Heart left ventricle (tissue), 16 donors: ENCODE measurements around the gene PLA2G7. TPM values are rescaled to one million over a fixed set of nuclear protein-coding genes. Genes with fewer than 3 reads are reported as not detected.
A peak's percentile ranks its signal among the peaks of the same experiment; 100 is the strongest.

Source experiments
- ATAC-seq, 4 donors: fragments of 200-7000 bp; cut with Tn5 transposase; one replicate each; pipeline ENCODE4 v1.9.1; 2020 to 2022; ENCODE audit warnings: moderate library complexity in 4 of 4, mild to moderate bottlenecking in 3 of 4, moderate number of reproducible peaks in 1 of 4
- DNase-seq, 5 donors: peaks; one replicate each; pipeline ENCODE4 v3.0.0-alpha.2; 2020
- H3K27ac ChIP-seq, 12 donors: fragments of 200-600 bp; sonication (generic) in 4 of 12; one replicate each; pipeline versions ENCODE4 v1.5.0 to v1.8.0; 2016 to 2022; ENCODE audit warnings: mild to moderate bottlenecking in 2 of 12
- H3K27me3 ChIP-seq, 9 donors: fragments of 200-600 bp; sonication (generic) in 2 of 9; one replicate each; pipeline versions ENCODE4 v1.5.1 to v1.8.0; 2016 to 2022; ENCODE audit warnings: mild to moderate bottlenecking in 3 of 9
- H3K36me3 ChIP-seq, 9 donors: fragments of 200-600 bp; sonication (generic) in 2 of 9; one replicate each; pipeline versions ENCODE4 v1.5.0 to v1.8.0; 2018 to 2022; ENCODE audit warnings: mild to moderate bottlenecking in 2 of 9
- H3K4me1 ChIP-seq, 12 donors: fragments of 200-600 bp; sonication (generic) in 4 of 12; one replicate each; pipeline versions ENCODE4 v1.5.0 to v1.8.0; 2016 to 2022; ENCODE audit warnings: mild to moderate bottlenecking in 3 of 12
- H3K4me3 ChIP-seq, 12 donors: fragments of 200-600 bp; sonication (generic) in 4 of 12; one replicate each; pipeline versions ENCODE4 v1.5.0 to v1.8.0; 2017 to 2022; ENCODE audit warnings: mild to moderate bottlenecking in 9 of 12, moderate library complexity in 4 of 12
- H3K9me3 ChIP-seq, 12 donors: fragments of 200-600 bp; sonication (generic) in 4 of 12; one replicate each; pipeline versions ENCODE4 v1.5.0 to v1.8.0; 2016 to 2022; ENCODE audit warnings: mild to moderate bottlenecking in 1 of 12
- CTCF ChIP-seq, 12 donors: fragments of 200-600 bp; sonication (generic) in 4 of 12; IDR thresholded peaks; one replicate each; pipeline versions ENCODE4 v1.5.0 to v1.8.0; 2018 to 2022; ENCODE audit warnings: antibody characterized with exemption in 12 of 12, mild to moderate bottlenecking in 5 of 12
- POLR2A ChIP-seq, 2 donors: fragments of 450-650 bp; IDR thresholded peaks; one replicate each; pipeline ENCODE4 v1.6.1; 2017; ENCODE audit warnings: antibody characterized with exemption in 2 of 2, mild to moderate bottlenecking in 2 of 2, moderate library complexity in 2 of 2
- WGBS, 4 donors: extraction: QIAGEN DNeasy Blood & Tissue Kit in 2 of 4; methylation state at CpG; one replicate each; pipeline versions ENCODE4 v1.1.5 to v1.1.7; 2013 to 2018; 5-methylcytosine and 5-hydroxymethylcytosine counted together
- intact Hi-C, 10 donors: fragments of 100-400 bp; cut with DNase I; formaldehyde crosslinking; loops; one replicate each; pipeline versions ENCODE4 v1.11.1 to v1.14.2; 2022
- polyA plus RNA-seq, 2 donors: library from polyadenylated mRNA; stranded (reverse); fragments of 200-250 nt; gene quantifications; one replicate each; pipeline ENCODE4 v1.2.3, GENCODE V29; 2013
- total RNA-seq, 9 donors: library from RNA; depleted of rRNA in 2 of 9; stranded (reverse); fragments of >200 nt in 2 of 9; fragmentation: NEBNext Ultra II Directional in 3 of 9; extraction: Animal tissue kit (Norgen Biotek cat#: 25700) in 3 of 9; gene quantifications; one replicate each; pipeline versions ENCODE4 v1.1.0 to v1.2.4, GENCODE V29; 2016 to 2023
- donor health status: ischemic (EF 13 %, LVEDD 7.1; RV severe dilation, severe dysfunction).
- donor health status: healthy with polysubstance abuse.
- donor health status: DM: no; HTN: yes; CAD: no.
- donor health status: DM: no; HTN: no; CAD: no.
- donor health status: ischemic (EF 25% LVEDD 6.9; RV normal size, moderate dysfunction).
- donor health status: ischemic (EF 25% LVEDD 5.7; RV mildly dilated, moderate dysfunction).
- donor health status: healthy.
- donor health status: DM: yes; HTN: yes; CAD: no.
- donor health status: ischemic (EF 35%, LVEDD 5.7; RV mildly dilated, moderate dysfunction).
- donor health status: nonischemic (EF 11% LVEDD 7.7; RV severe dilation, severe dysfunction).
- donor health status: DM: yes; HTN: yes; CAD: no.
- donor health status: PGD.
- donor health status: ischemic (EF 29% LVEDD 5.4; RV normal size, mild dysfunction).
- donor health status: nonischemic (EF 23%, LVEDD 6.1; RV moderate dilation, normal function).

The PLA2G7 gene
- total and polyA plus RNA-seq, 11 donors, result 0.19 to 10.8 (median 0.49) TPM; not detected in 3

GRCh38 chr6:46690911-46691451 lies 44.2 kb downstream of the PLA2G7 start:
- H3K4me3 ChIP-seq, result no peak overlapping the region
- no peak for TF ChIP-seq CTCF (IDR thresholded peaks at IDR 0.05)
- TF ChIP-seq POLR2A (IDR thresholded peaks at IDR 0.05), result no peak
- H3K9me3 ChIP-seq, result no peaks in the 10 kb centered on the region
- no peak overlapping the region for H3K27ac ChIP-seq
- no peaks in the 10 kb centered on the region for H3K4me1 ChIP-seq
- no peaks in the 10 kb centered on the region for H3K27me3 ChIP-seq
- intact Hi-C loops, result no loop called here
- no peaks in the 10 kb centered on the region for H3K36me3 ChIP-seq
- DNase-seq (no peak), ATAC-seq (no peak)
- WGBS, 4 donors, result 64 to 75% (median 71%) methylated on average over 1 of the region's 1 CpG

- Histone ChIP-seq H3K27me3 (no peaks in the 10 kb centered on the region), H3K4me1 (no peaks in the 10 kb centered on the region), H3K27ac (no peak overlapping the region), H3K9me3 (no peaks in the 10 kb centered on the region), H3K36me3 (no peaks in the 10 kb centered on the region), H3K4me3 (no peak overlapping the region)
- WGBS, 4 donors, result 85 to 87% (median 85%) methylated on average over 2 of the region's 2 CpGs
- DNase-seq (no peak), ATAC-seq (no peak)
- TF ChIP-seq POLR2A (IDR thresholded peaks at IDR 0.05), result no peak
- TF ChIP-seq CTCF (IDR thresholded peaks at IDR 0.05), result no peak
- intact Hi-C loops, result no loop called here
Measured at GRCh38 chr6:46690141-46690755, 44.9 kb downstream of the PLA2G7 start.

GRCh38 chr6:46689657-46690056 lies 45.5 kb downstream of the PLA2G7 start:
- intact Hi-C loops, result no loop called here
- Histone ChIP-seq H3K4me1 (no peaks in the 10 kb centered on the region), H3K9me3 (no peaks in the 10 kb centered on the region), H3K4me3 (no peak overlapping the region), H3K27ac (no peak overlapping the region), H3K27me3 (no peaks in the 10 kb centered on the region), H3K36me3 (no peaks in the 10 kb centered on the region)
- no peak for ATAC-seq
- WGBS, 4 donors, result 90 to 96% (median 92%) methylated on average over 3 of the region's 3 CpGs
- no peak for DNase-seq
- TF ChIP-seq CTCF (IDR thresholded peaks at IDR 0.05) (no peak), POLR2A (IDR thresholded peaks at IDR 0.05) (no peak)

- intact Hi-C loops, result no loop called here
- Histone ChIP-seq H3K27ac (no peak overlapping the region), H3K36me3 (no peaks in the 10 kb centered on the region), H3K4me1 (no peaks in the 10 kb centered on the region), H3K27me3 (no peaks in the 10 kb centered on the region), H3K4me3 (no peak overlapping the region), H3K9me3 (no peaks in the 10 kb centered on the region)
- DNase-seq (no peak), ATAC-seq (peak in 1 of 4 donors; percentile 41)
- TF ChIP-seq POLR2A (IDR thresholded peaks at IDR 0.05) (no peak), CTCF (IDR thresholded peaks at IDR 0.05) (no peak)
- 95 to 97% (median 96%) methylated on average over 9 to 13 of the region's 13 CpGs for WGBS, 4 donors
Measured at GRCh38 chr6:46688966-46689335, 46.2 kb downstream of the PLA2G7 start.
